ENCODE results near the gene EHMT1. TPM values are rescaled to one million over a fixed set of nuclear protein-coding genes. Genes with fewer than 3 reads are reported as not detected.

The EHMT1 gene
- total and polyA plus RNA-seq, 2 donors from 2014 or later: 15.8 to 92.9 TPM

- Histone ChIP-seq H3K27ac (ENCODE audit: low read depth in 2 of 2, low read length in 2 of 2) (no peak overlapping the region), H3K9ac (ENCODE audit: low read length in 3 of 3) (no peak overlapping the region), H3K4me1 (ENCODE audit: control insufficient read depth in 2 of 3, insufficient read depth in 2 of 3, low read depth in 1 of 3, low read length in 3 of 3) (peaks cover 0 to 2% (median 0%) of the 10 kb centered on the region in 3 donors), H3K4me3 (ENCODE audit: low read length in 3 of 3) (no peak overlapping the region), H3K27me3 (ENCODE audit: control insufficient read depth, insufficient read depth, low read length) (no peaks in the 10 kb centered on the region), H3K36me3 (ENCODE audit: control insufficient read depth in 2 of 3, insufficient read depth in 3 of 3, low read length in 3 of 3) (peaks cover 2 to 26% (median 19%) of the 10 kb centered on the region in 3 donors), H3K9me3 (ENCODE audit: control insufficient read depth in 2 of 3, insufficient read depth in 1 of 3, low read length in 3 of 3) (no peaks in the 10 kb centered on the region)
- intact Hi-C loops (cut with DNase I): no loop called here
- TF ChIP-seq CTCF (IDR thresholded peaks at IDR 0.05; ENCODE audit: borderline replicate concordance, extremely low read depth, insufficient read depth): no peak
- peak in 2 of 5 donors; percentile 10 to 23 for DNase-seq
- FAIRE-seq: no peak
These were observed 153.6 kb downstream of the EHMT1 start for GRCh38 chr9:137772281-137772873.

- TF ChIP-seq CTCF (IDR thresholded peaks at IDR 0.05; ENCODE audit: borderline replicate concordance, extremely low read depth, insufficient read depth): no peak
- Histone ChIP-seq H3K27ac (ENCODE audit: low read depth in 2 of 2, low read length in 2 of 2) (no peak overlapping the region), H3K9ac (ENCODE audit: low read length in 3 of 3) (no peak overlapping the region), H3K9me3 (ENCODE audit: control insufficient read depth in 2 of 3, insufficient read depth in 1 of 3, low read length in 3 of 3) (no peaks in the 10 kb centered on the region), H3K4me3 (ENCODE audit: low read length in 3 of 3) (no peak overlapping the region), H3K4me1 (ENCODE audit: control insufficient read depth in 2 of 3, insufficient read depth in 2 of 3, low read depth in 1 of 3, low read length in 3 of 3) (peaks cover 0 to 2% (median 0%) of the 10 kb centered on the region in 3 donors), H3K27me3 (ENCODE audit: control insufficient read depth, insufficient read depth, low read length) (no peaks in the 10 kb centered on the region), H3K36me3 (ENCODE audit: control insufficient read depth in 2 of 3, insufficient read depth in 3 of 3, low read length in 3 of 3) (peaks cover 0 to 45% (median 33%) of the 10 kb centered on the region in 3 donors)
- intact Hi-C loops (cut with DNase I): no loop called here
- FAIRE-seq (no peak), DNase-seq (peak in 1 of 5 donors; percentile 62)
These were observed 156.1 kb downstream of the EHMT1 start for GRCh38 chr9:137774775-137775386.

- FAIRE-seq: no peak
- intact Hi-C loops (cut with DNase I): no loop called here
- peaks cover 3 to 48% (median 32%) of the 10 kb centered on the region in 3 donors for H3K36me3 ChIP-seq (ENCODE audit: control insufficient read depth in 2 of 3, insufficient read depth in 3 of 3, low read length in 3 of 3)
These were observed 157.6 kb downstream of the EHMT1 start for GRCh38 chr9:137776306-137776995.

More at GRCh38 chr9:137776306-137776995, 157.6 kb downstream of the EHMT1 start:
- Histone ChIP-seq H3K9me3 (ENCODE audit: control insufficient read depth in 2 of 3, insufficient read depth in 1 of 3, low read length in 3 of 3) (no peaks in the 10 kb centered on the region), H3K9ac (ENCODE audit: low read length in 3 of 3) (no peak overlapping the region), H3K4me3 (ENCODE audit: low read length in 3 of 3) (no peak overlapping the region), H3K4me1 (ENCODE audit: control insufficient read depth in 2 of 3, insufficient read depth in 2 of 3, low read depth in 1 of 3, low read length in 3 of 3) (no peaks in the 10 kb centered on the region), H3K27me3 (ENCODE audit: control insufficient read depth, insufficient read depth, low read length) (no peaks in the 10 kb centered on the region), H3K27ac (ENCODE audit: low read depth in 2 of 2, low read length in 2 of 2) (no peak overlapping the region)
- TF ChIP-seq CTCF (IDR thresholded peaks at IDR 0.05; ENCODE audit: borderline replicate concordance, extremely low read depth, insufficient read depth): no peak
- DNase-seq: peak in 1 of 5 donors; percentile 55

All from kidney (tissue), 14 donors.